ENCODE measurements around the gene MYH7B.

Gene MYH7B

DNA sequence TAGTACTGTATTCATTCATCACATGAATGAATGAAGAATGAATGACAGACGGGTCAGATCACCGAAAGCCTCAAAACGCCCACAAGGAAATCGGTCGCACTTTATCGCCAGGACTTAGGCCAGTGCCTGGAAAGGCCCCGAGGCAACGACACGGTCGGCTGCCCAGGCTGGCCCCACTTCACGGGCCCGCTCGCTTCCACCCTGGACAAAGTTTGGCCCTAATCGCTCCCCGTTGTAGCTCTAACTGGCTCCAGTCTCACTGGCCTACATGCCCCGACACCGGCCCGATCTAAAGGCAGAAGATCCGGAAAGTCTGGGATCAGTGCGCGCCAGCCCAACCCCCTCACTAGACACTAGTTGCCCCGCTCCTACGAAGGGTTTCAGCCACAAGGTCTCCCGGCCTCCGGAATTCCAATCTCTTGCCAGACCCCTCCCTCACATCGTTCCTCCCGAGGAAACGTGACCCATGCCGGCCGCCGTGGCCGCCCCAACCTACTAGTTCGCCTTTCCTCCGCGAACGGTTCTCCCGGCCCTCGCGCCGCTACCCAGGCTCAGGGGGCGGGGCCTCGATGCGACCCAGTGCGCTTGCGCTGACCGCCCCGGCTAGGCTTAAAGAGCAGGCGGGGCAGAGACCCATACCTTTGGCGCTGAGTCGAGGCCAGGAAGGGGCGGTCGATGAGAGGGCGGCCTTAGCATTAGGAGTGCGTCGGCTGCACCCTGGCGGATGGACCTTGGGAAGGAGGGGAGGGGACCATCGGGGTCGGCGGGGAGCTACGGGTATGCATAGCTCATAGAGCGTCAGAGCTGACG is at the start of gene MYH7B, which contains the start of gene GSS:
Gene MYH7B, plus strand, starts transcription at position 638 of the 810 bp plus-strand sequence. CDS start 22,138 bp downstream, outside the sequence.
Gene GSS, minus strand, starts transcription at position 576 of the 810 bp plus-strand sequence. CDS start 3,954 bp downstream, outside the sequence.
- DNase-seq, result peak; percentile 99

DNA sequence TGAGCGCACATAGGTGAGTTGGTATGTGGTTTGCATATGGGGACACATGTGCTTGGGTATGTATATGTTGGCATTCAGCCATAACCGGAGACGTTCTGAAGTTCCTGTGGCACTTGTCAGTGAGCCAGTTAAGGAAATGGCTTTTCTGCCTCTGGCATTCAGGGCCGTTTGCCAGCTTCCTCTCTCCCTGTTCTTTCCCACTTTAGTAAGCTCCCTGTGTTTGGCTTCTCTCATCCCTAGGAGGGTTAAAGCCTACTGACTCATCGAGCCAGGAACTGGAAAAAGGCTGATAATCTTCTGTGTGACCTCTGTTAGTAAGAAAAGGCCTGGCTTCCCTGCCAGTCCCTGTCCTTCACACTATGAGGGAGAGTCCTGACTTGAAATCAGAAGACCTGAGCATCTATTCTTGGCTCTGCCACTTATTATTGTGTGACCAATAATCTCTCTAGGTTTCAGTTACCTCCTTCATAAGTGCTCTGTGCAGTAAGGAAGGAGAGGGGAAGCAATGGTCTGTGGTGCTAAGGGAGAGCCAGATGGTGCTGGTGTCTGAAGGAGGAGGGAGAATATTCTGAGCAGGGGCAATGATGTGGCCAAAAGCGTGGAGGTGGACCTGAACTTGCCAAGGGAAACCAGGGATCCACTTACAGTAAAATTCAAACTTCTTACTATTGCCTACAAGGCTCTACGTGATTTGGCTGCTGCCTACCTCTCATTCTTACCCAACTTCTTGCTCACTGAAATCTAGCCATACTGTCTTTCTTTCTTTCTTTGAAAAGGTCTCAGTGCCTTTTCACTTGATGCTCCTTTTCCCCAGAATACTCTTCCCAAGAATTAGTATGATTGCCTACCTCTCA is 47.8 kb upstream of the MYH7B start:
- DNase-seq, result no peak

DNA sequence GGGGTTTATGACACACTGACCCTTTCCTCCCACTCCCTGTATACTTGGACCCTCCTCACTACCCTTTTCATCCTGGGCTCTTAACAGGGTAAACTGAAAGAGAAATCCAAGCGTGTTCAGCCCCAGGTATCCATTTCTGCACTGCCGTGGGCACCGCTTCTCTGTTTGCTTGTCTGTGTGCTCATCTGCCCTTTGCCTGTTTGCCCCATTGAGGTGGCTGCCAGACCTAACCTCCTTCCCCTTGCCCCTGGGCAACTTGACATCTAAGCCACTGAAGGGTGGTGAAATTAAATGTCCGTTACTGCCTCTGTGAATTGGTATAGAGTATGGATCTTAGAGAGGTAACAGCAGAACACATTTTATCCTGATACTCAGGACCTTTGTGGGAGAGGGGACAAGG is 40.5 kb upstream of the MYH7B start:
- no peak for DNase-seq

DNA sequence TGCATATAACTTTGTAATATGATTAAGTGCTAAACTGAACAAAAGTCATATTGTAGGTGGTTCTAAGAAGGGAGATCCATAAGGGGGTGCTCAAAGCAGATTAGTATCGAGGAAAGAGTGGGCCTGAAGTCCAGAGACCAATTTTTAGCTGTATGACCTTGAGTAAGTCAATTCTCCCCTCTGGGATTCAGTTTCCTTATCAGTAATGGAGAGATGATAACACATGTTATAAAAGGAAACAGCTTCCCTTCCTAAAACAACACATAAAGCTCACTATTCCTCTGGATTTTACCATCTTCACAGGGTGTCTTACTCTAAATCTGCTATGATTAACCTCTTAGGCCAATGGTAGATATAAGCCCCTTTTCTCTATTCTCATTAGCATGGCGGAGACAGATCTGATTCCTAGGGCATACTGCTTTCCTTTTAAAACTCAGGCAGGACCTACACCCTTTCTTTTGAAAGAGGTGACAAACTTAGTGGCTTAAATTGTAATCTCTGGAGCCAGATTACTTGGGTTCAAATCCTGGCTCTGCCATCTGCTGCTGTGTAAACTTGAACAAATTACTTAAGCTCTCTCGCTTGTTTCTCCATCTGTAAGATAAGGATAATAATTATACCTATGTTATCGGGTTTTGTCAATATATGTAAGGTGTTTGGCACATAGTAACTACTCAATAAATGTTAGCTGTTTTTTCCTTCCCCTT is 39.8 kb upstream of the MYH7B start:
- DNase-seq, result no peak

DNA sequence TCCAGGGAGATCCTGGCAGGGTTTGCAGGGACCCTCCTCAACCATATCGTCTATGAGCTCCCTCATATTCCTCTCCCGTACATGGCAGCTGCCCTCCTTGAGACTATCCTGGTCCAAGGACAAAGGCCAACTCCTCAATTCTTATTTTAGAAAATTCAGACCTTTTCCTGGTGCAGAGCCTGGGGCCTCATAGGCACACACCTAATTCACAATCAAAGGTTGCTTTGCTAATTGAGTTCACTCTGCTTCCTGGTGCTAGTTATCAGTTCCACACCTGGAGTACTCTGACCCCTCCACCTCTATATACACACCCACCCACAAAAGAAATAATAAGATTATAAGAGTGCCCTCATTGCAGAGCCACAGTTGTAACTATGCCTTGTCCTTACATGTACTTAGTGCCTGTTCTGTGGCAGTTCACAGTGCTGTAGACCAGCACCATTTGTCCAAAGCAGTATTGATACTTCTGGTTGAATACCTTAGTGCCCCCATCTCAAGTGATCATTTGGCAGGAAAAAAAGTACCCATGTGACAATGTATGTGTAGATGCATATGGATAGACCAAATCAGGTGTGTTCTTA is 38.8 kb upstream of the MYH7B start:
- no peak for DNase-seq

DNA sequence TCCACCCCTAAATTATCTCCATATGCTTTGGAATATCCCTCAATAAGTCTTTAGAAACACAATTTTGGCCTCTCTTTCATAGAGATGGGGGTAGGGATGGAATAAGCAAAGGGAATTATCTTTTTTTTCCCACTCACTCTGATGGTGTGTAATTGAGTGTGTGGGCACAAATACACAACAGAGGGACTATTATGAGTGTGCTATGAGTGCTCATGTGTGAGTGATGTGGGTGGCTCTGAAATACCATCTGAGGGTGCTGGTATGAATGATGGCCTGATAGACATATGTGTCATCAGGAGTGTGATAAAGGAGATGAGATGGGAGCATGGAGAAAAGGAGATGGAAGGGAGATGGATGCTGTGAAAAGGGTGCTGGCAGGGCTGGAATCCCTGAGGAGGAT is 35.6 kb upstream of the MYH7B start:
- DNase-seq, result no peak

DNA sequence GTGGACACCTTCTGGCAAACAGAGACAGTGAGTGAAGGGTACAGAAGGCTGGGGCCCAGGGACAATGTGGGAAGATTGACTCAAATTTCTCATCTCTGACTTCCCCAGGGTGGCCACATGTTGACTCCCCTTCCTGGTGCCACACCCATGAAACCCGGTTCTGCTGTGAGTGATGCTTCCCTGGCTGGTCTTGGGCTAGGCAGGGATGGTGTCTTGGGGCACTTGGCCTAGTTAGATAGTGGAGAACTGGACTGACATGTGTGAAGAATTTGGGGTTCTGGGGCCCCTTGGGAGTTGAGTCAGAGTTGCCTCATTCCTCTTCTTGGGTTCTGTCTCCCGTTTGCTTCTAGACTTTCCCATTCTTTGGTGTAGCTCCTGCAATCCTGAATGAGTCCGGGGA is 34.2 kb upstream of the MYH7B start:
- DNase-seq, result peak; percentile 24 to 42

DNA sequence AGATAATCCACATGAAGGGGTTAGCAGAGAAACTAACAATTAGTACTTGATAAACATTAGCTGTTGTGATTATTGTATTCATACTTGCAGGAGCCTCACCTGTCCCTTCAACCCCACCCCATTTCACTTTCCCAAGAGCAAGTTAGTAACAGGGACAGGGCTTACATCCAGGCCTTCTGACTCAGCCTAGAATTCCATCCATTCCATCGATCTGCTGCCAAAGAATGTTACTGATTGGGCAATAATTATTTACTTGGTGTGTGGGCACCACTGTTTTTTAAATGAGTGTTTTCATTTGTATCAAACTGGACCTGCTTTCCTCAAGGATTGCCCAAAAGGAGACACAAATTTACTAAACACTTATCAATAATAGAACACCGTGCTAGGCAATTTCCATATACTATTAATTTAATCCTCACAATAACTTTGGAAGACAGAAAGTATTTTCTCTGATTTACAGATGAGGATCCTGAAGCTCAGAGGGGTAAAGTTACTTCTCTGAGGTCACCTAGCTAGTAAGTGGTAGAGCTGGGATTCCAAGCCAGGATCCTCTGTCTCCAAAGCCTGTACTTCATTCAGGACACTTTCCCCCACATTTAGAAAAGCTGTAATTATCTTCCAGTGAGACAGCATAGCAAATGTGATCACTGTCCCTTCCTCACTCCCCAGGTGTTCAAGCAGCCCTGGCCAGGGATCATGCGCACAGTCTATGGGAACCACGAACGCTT is 32.9 kb upstream of the MYH7B start:
- DNase-seq, result no peak

DNA sequence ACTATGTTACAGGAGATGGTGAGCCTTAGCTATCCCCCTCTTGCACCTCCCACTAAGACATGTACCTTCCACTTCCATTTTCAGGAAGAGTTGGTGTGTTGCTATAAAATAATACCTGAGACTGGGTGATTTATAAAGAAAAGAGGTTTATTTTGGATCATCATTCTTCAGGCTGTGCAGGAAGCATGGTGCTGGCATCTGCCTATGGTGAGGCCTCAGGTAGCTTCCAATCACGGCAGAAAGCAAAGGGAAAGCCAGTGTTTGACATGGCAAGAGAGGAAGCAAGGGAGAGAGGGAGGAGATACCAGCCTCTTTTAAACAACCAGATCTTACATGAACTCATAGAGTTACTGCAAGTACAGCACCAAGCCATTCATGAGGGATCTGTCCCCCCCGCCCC is 32.3 kb upstream of the MYH7B start:
- no peak for DNase-seq

DNA sequence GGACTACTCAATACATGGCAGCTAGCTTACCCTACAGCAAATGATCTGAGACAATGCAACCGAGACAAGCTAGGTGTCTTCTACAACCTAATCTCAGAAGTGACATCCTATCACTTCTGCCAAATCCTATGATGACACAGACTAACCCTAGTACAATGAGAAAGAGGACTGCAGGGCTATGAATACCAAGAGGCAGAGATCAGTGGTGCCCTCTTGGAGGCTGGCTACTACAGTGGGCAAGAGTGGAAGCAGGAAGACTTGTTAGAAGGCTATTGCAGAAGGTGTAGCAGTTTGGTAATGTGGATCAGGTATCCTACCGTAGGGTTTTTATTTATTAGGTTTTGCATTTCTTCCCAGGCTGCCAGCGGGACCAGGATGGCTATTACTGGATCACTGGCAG is 30.3 kb upstream of the MYH7B start:
- DNase-seq, result no peak

DNA sequence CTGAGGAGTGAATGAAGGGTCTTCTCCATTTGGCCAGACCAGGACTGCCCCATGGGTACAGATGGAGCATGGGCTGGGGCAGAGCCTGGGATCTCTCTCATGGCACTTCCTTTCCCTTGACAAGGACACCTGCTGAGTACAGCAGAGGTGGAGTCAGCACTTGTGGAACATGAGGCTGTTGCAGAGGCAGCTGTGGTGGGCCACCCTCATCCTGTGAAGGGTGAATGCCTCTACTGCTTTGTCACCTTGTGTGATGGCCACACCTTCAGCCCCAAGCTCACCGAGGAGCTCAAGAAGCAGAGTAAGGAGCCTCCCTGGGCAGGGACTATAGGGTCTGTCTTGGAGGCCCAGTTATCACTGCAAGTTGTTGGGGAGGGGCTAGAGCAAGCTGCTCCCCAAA is 29.7 kb upstream of the MYH7B start:
- DNase-seq, result no peak

DNA sequence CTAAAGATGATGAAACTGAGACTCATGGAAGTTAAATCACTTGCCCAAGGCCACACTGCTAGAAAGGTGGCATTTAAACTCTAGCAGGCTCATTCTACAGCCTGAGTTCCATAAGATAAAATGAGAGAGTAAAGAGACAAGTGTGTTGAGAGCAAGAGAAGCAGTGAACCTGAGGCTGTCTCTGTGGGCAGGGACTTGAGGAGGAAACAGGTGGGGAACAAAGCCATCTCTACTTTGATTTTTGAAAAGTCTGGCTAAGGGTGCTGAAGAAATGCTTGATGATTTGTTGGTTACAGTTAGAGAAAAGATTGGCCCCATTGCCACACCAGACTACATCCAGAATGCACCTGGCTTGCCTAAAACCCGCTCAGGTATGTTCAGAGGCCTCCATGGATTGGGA is 29.1 kb upstream of the MYH7B start:
- DNase-seq, result no peak

DNA sequence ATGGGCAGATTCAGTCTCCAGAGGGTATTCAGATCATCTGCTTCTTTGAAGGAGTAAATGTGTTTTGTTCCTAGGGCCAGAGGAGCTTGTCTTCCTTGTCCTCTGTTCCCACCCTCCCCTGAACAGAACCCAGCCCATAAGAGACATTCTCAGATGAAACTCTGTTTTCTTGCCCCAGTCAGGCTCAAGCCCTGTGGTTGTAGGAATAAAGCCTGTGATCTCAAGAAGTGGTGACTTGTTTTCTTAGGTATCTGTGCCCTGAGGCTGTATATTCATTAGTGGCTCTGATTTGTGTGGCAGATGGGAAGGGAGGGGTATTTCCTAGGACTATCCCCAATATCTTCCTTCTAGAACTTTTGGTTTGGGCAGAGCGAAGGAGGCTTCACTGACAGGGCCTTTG is 27.9 kb upstream of the MYH7B start:
- no peak for DNase-seq

DNA sequence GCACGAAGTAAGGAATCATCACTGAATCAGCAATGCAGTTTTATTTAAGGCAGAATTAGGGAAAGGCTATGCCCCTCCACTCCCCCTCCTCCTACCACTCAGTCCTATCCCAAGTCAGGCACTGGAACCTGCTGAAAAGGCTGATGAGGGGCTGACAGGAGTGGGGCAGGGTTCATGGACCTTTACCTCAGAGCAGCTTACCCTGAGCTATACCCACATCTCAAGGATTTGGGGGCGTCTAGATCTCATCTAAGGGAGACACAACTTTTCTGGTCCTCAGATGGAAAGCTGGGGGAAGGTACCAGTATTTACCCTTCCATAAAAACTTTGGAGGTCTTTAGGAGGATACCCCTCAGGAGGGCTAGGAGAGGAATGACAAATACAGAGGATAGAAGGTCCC is 27.3 kb upstream of the MYH7B start:
- no peak for DNase-seq

DNA sequence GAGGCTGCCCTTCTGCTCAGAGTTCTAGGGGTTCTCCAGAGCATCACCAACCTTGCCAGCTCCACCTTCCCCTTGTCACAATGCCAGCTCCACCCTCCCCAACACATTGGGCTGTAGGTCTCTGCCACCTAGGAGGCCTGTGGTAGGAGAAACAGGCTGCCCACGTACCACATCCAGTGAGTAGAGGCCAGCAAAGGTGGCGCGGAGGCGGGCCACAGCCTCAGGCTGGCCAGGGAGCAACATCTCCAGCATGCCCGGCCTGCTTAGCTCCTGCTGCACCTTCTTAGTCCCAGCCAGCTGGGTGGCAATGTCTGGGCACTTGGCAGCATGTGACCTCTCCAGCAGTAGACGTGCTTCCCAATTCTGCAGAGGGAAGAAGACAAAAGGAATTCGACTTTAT is 23.9 kb upstream of the MYH7B start:
- no peak for DNase-seq

DNA sequence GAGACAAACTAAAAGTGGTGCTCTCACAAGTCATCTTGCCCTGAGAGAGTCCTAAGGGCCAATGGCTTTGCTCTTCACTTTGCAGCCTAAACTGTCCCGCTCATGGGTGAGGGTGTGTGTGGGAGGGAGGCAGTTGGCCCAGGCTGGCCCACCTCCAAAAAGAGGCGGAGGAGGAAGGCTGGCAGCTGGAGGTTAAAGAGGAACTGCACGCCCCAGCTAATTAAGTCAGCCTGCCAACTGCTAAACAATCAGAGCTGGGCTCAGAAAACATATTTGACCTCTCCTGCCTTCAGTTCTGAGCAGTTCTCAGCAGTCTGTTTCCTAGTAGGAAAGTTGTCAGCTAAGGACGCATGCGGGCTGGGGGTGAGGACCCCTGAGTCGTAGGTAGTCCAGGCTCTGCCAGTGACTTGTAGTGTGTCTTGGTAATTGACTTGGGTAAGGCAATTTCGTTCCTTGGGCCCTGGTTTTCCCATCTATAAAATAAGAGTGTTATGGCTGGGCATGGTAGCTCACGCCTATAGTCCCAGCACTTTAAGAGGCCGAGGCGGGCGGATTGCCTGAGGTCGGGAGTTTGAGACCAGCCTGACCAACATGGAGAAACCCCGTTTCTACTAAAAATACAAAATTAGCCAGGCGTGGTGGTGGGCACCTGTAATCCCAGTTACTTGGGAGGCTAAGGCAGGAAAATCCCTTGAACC is 17.1 kb upstream of the MYH7B start:
- no peak for DNase-seq

DNA sequence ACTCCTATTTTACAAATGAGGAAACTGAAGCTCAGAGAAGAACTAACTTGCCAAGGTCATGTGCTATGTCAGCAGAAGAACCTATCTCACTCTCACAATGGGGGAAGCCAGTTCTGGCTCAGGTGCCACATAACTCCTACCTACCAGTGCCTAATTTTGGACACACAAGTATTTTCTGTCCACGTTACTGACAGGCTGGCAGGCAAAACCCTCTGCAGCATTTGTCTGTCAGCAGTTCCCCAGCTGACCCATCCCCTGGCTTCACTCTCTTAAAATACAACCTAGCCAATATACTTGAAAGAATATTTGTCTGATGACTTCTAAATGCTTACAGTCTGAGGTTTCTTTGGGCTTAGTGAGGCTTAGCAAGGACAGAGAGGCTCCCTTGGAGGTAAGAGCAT is 15.6 kb upstream of the MYH7B start:
- DNase-seq, result no peak

DNA sequence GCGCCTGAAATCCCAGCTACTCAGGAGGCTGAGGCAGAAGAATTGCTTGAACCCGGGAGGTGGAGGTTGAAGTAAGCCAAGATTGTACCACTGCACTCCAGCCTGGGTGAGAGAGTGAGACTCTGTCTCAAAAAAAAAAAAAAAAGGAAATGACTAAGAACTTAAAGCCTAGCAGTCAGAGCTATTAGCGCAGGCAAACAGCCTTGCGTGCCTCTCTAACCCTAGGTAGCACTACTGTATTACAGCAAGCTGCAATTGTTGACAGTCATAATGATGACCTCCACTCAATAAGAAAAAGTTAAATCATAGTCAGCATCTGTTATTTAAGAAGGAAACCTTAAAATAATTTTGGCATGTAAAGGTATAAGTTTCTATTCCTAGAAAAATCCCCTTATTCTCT is 14.4 kb upstream of the MYH7B start:
- DNase-seq, result no peak

DNA sequence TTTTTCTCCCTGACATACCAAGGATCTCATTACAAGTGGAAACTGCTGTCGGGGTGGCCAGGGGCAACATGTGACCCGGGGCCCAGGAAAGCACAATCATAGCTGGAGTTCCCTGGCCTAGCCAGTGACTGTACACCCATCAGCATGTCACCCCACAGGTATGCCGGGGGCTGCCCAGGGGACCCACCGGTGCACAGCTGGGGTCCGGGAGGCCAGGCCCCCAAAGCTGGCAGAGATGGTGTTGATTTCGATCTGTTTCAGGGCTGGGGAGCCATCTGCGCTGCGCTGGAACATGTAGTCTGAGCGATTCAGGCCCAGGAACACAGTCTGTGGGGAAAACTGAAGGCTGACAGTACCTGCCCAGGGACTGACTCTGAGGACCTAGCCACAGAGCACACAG is 13.4 kb upstream of the MYH7B start:
- no peak for DNase-seq

DNA sequence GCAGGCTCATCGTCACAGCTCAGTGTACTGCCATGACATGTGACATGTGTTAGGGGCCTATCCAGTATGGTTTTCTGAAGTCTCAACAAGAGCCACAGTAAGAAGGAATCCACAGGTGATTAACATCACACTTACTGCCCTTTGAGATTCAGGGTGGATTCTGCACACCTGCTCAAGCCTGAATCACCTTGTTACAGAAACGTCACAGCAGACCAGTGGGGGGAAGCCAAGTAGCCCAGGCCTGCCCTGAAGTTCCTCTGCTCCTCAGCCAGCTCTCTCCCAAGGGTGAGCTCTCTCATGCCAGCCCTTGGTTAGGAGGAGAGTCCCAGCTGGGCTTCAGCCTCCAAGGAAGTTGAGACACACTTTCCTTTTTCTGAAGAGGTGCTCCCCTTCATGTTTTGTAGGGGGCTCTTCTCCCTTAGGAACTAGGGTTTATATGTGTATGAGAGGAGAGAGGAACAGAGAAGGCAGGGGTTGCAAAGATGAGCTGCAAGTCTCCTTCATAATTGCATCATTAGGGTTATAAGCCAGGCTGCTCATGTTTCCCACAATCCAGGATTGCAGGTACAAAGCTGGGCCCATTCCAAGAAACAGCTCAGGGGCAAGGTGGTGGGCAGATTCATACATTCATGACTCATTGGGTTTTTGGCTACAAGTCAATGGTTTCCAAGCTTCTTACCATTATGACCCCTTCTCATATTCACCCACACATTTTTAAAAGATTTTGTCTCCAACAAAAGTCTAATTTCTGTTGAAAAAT is 11.7 kb upstream of the MYH7B start:
- no peak for DNase-seq
